Immature natural killer cell (primary cell): Measurements from ENCODE around the gene COL6A5. TPM values are rescaled to one million over a fixed set of nuclear protein-coding genes. Genes with fewer than 3 reads are reported as not detected.
"Not testable (repeated sequence)": the region's sequence is repeated elsewhere in the genome, so short reads cannot be mapped to it uniquely, and the experiment has no call there.

Experiments
- DNase-seq, 3 donors: peaks; one replicate each; pipeline ENCODE4 v3.0.0; 2022; ENCODE audit warnings: mixed read lengths in 1 of 3
- H3K27ac Mint-ChIP-seq, 6 donors: one replicate each; pipeline ENCODE4 v1.8.0; 2020; ENCODE audit warnings: mixed read lengths in 6 of 6, mild to moderate bottlenecking in 5 of 6, inconsistent platforms in 4 of 6, moderate library complexity in 3 of 6
- H3K27me3 Mint-ChIP-seq, 3 donors: one replicate each; pipeline ENCODE4 v1.8.0; 2020 to 2021; ENCODE audit warnings: low read depth in 3 of 3, mild to moderate bottlenecking in 3 of 3, mixed read lengths in 3 of 3, moderate library complexity in 3 of 3, inconsistent platforms in 1 of 3
- H3K36me3 Mint-ChIP-seq, 3 donors: one replicate each; pipeline ENCODE4 v1.8.0; 2020; ENCODE audit warnings: mixed read lengths in 3 of 3, inconsistent platforms in 2 of 3, mild to moderate bottlenecking in 2 of 3
- H3K4me1 Mint-ChIP-seq, 2 donors: one replicate each; pipeline ENCODE4 v1.8.0; 2020; ENCODE audit warnings: inconsistent platforms in 2 of 2, mild to moderate bottlenecking in 2 of 2, mixed read lengths in 2 of 2, moderate library complexity in 1 of 2
- H3K4me3 Mint-ChIP-seq, 5 donors: one replicate each; pipeline ENCODE4 v1.8.0; 2020; ENCODE audit warnings: mild to moderate bottlenecking in 5 of 5, mixed read lengths in 5 of 5, inconsistent platforms in 3 of 5, moderate library complexity in 3 of 5
- H3K9me3 Mint-ChIP-seq, 6 donors: one replicate each; pipeline ENCODE4 v1.8.0; 2020; ENCODE audit warnings: mild to moderate bottlenecking in 6 of 6, mixed read lengths in 6 of 6, inconsistent platforms in 4 of 6, moderate library complexity in 3 of 6
- polyA plus RNA-seq, 3 donors: library from polyadenylated mRNA; unstranded; fragments of 300-500 nt; fragmentation: Illumina TruSeq; gene quantifications; one replicate each; pipeline ENCODE4 v1.2.3, GENCODE V29; 2021

Gene COL6A5
- not detected for polyA plus RNA-seq

GRCh38 chr3:130345487-130346079 is at the start of gene COL6A5:
COL6A5 (plus strand) TSS chr3:130345672; CDS start chr3:130373639, 27,967 bp downstream.
- H3K36me3 Mint-ChIP-seq = no peaks in the 10 kb centered on the region

GRCh38 chr3:130299531-130299930 is 45.9 kb upstream of the COL6A5 start:
- Mint-ChIP-seq H3K9me3 (peaks cover 0 to 4% (median 0%) of the 10 kb centered on the region in 6 donors), H3K27ac (no peak overlapping the region), H3K27me3 (peaks cover 0 to 13% (median 1%) of the 10 kb centered on the region in 3 donors), H3K4me3 (no peak overlapping the region), H3K36me3 (no peaks in the 10 kb centered on the region), H3K4me1 (no peaks in the 10 kb centered on the region)
- no peak for DNase-seq

More at GRCh38 chr3:130345487-130346079, at the start of gene COL6A5:
- Mint-ChIP-seq H3K9me3 (peaks cover 0 to 3% (median 0%) of the 10 kb centered on the region in 6 donors), H3K4me1 (no peaks in the 10 kb centered on the region), H3K4me3 (no peak within 1 kb of the TSS), H3K27ac (no peak within 1 kb of the TSS), H3K27me3 (peaks cover 5 to 10% (median 8%) of the 10 kb centered on the region in 3 donors)
- no peak for DNase-seq

- H3K27ac Mint-ChIP-seq = no peak overlapping the region
Observed at GRCh38 chr3:130300888-130301287, 44.6 kb upstream of the COL6A5 start.

GRCh38 chr3:130310109-130310508 is 35.4 kb upstream of the COL6A5 start:
- Mint-ChIP-seq H3K27ac (no peak overlapping the region), H3K4me3 (no peak overlapping the region), H3K9me3 (peaks cover 0 to 5% (median 0%) of the 10 kb centered on the region in 6 donors), H3K36me3 (no peaks in the 10 kb centered on the region), H3K27me3 (peaks cover 0 to 8% (median 7%) of the 10 kb centered on the region in 3 donors), H3K4me1 (no peaks in the 10 kb centered on the region)
- no peak for DNase-seq

More at GRCh38 chr3:130300888-130301287, 44.6 kb upstream of the COL6A5 start:
- no peak overlapping the region for H3K4me3 Mint-ChIP-seq
- no peaks in the 10 kb centered on the region for H3K36me3 Mint-ChIP-seq
- DNase-seq = no peak
- no peaks in the 10 kb centered on the region for H3K9me3 Mint-ChIP-seq
- H3K27me3 Mint-ChIP-seq = peaks cover 0 to 6% (median 1%) of the 10 kb centered on the region in 3 donors
- no peaks in the 10 kb centered on the region for H3K4me1 Mint-ChIP-seq

- no peak for DNase-seq
- H3K4me1 Mint-ChIP-seq = no peaks in the 10 kb centered on the region
- peaks cover 0 to 5% (median 0%) of the 10 kb centered on the region in 6 donors for H3K9me3 Mint-ChIP-seq
- H3K4me3 Mint-ChIP-seq = no peak overlapping the region
- H3K27me3 Mint-ChIP-seq = peaks cover 0 to 8% (median 7%) of the 10 kb centered on the region in 3 donors
- H3K36me3 Mint-ChIP-seq = no peaks in the 10 kb centered on the region
- no peak overlapping the region for H3K27ac Mint-ChIP-seq
Observed at GRCh38 chr3:130312374-130312773, 33.1 kb upstream of the COL6A5 start.

GRCh38 chr3:130316169-130316568 is 29.3 kb upstream of the COL6A5 start:
- Mint-ChIP-seq H3K9me3 (peaks cover 0 to 6% (median 0%) of the 10 kb centered on the region in 6 donors), H3K4me1 (no peaks in the 10 kb centered on the region), H3K36me3 (no peaks in the 10 kb centered on the region), H3K27ac (no peak overlapping the region), H3K27me3 (peaks cover 0 to 4% (median 0%) of the 10 kb centered on the region in 3 donors), H3K4me3 (no peak overlapping the region)
- no peak for DNase-seq

GRCh38 chr3:130323503-130323902 is 22.0 kb upstream of the COL6A5 start:
- Mint-ChIP-seq H3K4me1 (no peaks in the 10 kb centered on the region), H3K27ac (no peak overlapping the region), H3K27me3 (peaks cover 2 to 6% (median 6%) of the 10 kb centered on the region in 3 donors), H3K9me3 (peaks cover 0 to 6% (median 3%) of the 10 kb centered on the region in 6 donors), H3K4me3 (no peak overlapping the region), H3K36me3 (no peaks in the 10 kb centered on the region)
- DNase-seq = no peak

GRCh38 chr3:130340766-130341165 is 4.7 kb upstream of the COL6A5 start:
- Mint-ChIP-seq H3K9me3 (peaks cover 2 to 13% (median 9%) of the 10 kb centered on the region in 6 donors), H3K4me3 (no peak overlapping the region), H3K4me1 (no peaks in the 10 kb centered on the region), H3K36me3 (peaks cover 0 to 3% (median 0%) of the 10 kb centered on the region in 3 donors), H3K27me3 (peaks cover 3 to 7% (median 6%) of the 10 kb centered on the region in 3 donors), H3K27ac (no peak overlapping the region)
- no peak for DNase-seq

- peaks cover 3 to 7% (median 6%) of the 10 kb centered on the region in 3 donors for H3K27me3 Mint-ChIP-seq
- no peak overlapping the region for H3K4me3 Mint-ChIP-seq
- H3K9me3 Mint-ChIP-seq = peaks cover 2 to 13% (median 8%) of the 10 kb centered on the region in 6 donors
- no peaks in the 10 kb centered on the region for H3K4me1 Mint-ChIP-seq
- H3K36me3 Mint-ChIP-seq = peaks cover 0 to 3% (median 0%) of the 10 kb centered on the region in 3 donors
- H3K27ac Mint-ChIP-seq = no peak overlapping the region
- DNase-seq = no peak
Observed at GRCh38 chr3:130341388-130341787, 4.1 kb upstream of the COL6A5 start.

- H3K4me3 Mint-ChIP-seq = no peak overlapping the region
- no peak overlapping the region for H3K27ac Mint-ChIP-seq
- peaks cover 2 to 13% (median 7%) of the 10 kb centered on the region in 6 donors for H3K9me3 Mint-ChIP-seq
- H3K27me3 Mint-ChIP-seq = peaks cover 3 to 7% (median 6%) of the 10 kb centered on the region in 3 donors
- peaks cover 0 to 2% (median 0%) of the 10 kb centered on the region in 3 donors for H3K36me3 Mint-ChIP-seq
- no peaks in the 10 kb centered on the region for H3K4me1 Mint-ChIP-seq
- no peak for DNase-seq
Observed at GRCh38 chr3:130341882-130342281, 3.6 kb upstream of the COL6A5 start.

- no peaks in the 10 kb centered on the region for H3K36me3 Mint-ChIP-seq
Observed at GRCh38 chr3:130342821-130343661, 2.4 kb upstream of the COL6A5 start.

GRCh38 chr3:130348258-130348657 is 2.8 kb downstream of the COL6A5 start:
- not testable (repeated sequence) for H3K36me3 Mint-ChIP-seq, H3K9me3 Mint-ChIP-seq, H3K27ac Mint-ChIP-seq, DNase-seq, H3K4me3 Mint-ChIP-seq, H3K27me3 Mint-ChIP-seq, H3K4me1 Mint-ChIP-seq

More at GRCh38 chr3:130342821-130343661, 2.4 kb upstream of the COL6A5 start:
- DNase-seq = no peak
- peaks cover 2 to 6% (median 5%) of the 10 kb centered on the region in 3 donors for H3K27me3 Mint-ChIP-seq
- H3K27ac Mint-ChIP-seq = no peak overlapping the region
- H3K4me3 Mint-ChIP-seq = no peak overlapping the region
- peaks cover 0 to 9% (median 2%) of the 10 kb centered on the region in 6 donors for H3K9me3 Mint-ChIP-seq
- H3K4me1 Mint-ChIP-seq = no peaks in the 10 kb centered on the region

GRCh38 chr3:130354430-130354829 is 9.0 kb downstream of the COL6A5 start:
- Mint-ChIP-seq H3K36me3 (no peaks in the 10 kb centered on the region), H3K27ac (no peak overlapping the region), H3K27me3 (peaks cover 3 to 9% (median 4%) of the 10 kb centered on the region in 3 donors), H3K4me3 (no peak overlapping the region), H3K4me1 (no peaks in the 10 kb centered on the region), H3K9me3 (peaks cover 0 to 8% (median 2%) of the 10 kb centered on the region in 6 donors)
- no peak for DNase-seq

GRCh38 chr3:130374033-130374432 is 28.6 kb downstream of the COL6A5 start:
- Mint-ChIP-seq H3K27ac (no peak overlapping the region), H3K9me3 (peaks cover 0 to 4% (median 0%) of the 10 kb centered on the region in 6 donors), H3K4me1 (no peaks in the 10 kb centered on the region), H3K27me3 (no peaks in the 10 kb centered on the region), H3K36me3 (no peaks in the 10 kb centered on the region), H3K4me3 (no peak overlapping the region)
- DNase-seq = no peak
